HPDE6-E6E7 (cell line): Measurements from ENCODE around the gene UACA.
"Not testable (repeated sequence)": the region's sequence is repeated elsewhere in the genome, so short reads cannot be mapped to it uniquely, and the experiment has no call there.

ENCODE experiments used
- DNase-seq: peaks from one replicate; pipeline ENCODE4 v3.0.0; 2011; ENCODE audit warnings: missing footprints; ENCODE audit errors: extremely low spot score

The UACA gene

GRCh38 chr15:70669006-70669602 is 94.3 kb downstream of the UACA start:
- no peak for DNase-seq

- DNase-seq, result no peak
Observed at GRCh38 chr15:70665599-70665998, 97.8 kb downstream of the UACA start.

DNA sequence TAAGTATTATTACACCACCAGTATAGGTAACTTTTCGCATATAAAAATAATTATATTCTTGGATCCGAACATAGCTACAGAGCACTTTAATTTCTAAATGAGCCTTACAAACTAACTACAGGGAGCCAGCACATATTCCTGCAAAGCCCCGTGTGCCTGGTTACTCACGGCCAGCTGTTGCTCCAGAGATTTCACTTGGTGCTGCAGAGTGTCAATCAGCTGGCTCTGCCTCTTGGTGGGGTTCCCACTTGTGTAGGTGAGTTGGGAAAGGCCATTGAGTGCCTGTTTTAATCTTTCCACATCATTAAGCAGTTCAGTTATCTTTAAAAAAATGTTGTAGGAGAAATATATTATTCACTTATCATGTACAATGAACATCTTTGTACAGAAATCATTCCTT is 98.9 kb downstream of the UACA start:
- DNase-seq, result no peak

GRCh38 chr15:70663069-70663468 is 100.3 kb downstream of the UACA start:
- DNase-seq, result not testable (repeated sequence)

- no peak for DNase-seq
Observed at GRCh38 chr15:70659662-70660061, 103.7 kb downstream of the UACA start.

DNA sequence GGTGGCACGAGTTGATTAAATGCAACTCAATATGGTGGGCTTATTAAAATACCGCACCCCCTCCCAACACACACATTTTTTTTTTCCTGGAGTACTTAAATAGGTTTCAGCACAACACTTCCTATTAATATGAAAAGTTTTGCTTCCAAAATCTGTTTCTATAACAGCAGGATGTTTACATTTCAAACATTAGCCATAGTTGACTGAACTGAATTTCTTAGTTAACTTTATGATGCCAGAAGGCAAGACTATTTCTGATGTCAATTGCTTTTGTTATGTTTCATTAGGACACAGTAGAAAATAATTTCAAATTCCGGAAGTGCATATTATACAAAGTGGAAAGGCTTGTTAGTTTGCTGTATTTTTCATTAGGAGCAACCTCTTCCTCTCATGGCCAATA is 104.7 kb downstream of the UACA start:
- DNase-seq, result no peak

GRCh38 chr15:70653426-70653825 is 109.9 kb downstream of the UACA start:
- DNase-seq, result no peak

DNA sequence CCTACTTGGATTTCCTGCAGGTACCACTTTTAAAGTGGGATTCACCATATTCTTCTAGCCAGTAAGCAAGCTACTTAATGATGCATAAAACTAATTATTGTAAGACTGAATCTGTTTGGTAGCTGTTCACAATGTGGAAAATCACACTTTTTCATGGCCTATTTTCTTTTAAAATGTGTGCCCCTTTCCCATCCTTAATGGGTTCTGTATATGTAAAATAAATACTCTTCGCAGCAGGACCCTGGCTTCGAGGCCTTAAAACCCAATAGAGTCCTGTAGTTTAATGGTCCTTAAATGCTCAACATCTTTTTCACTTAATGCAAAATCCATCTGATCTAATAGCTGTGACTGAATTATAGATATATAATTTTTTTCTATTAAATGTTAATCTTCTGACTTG is 111.0 kb downstream of the UACA start:
- no peak for DNase-seq

DNA sequence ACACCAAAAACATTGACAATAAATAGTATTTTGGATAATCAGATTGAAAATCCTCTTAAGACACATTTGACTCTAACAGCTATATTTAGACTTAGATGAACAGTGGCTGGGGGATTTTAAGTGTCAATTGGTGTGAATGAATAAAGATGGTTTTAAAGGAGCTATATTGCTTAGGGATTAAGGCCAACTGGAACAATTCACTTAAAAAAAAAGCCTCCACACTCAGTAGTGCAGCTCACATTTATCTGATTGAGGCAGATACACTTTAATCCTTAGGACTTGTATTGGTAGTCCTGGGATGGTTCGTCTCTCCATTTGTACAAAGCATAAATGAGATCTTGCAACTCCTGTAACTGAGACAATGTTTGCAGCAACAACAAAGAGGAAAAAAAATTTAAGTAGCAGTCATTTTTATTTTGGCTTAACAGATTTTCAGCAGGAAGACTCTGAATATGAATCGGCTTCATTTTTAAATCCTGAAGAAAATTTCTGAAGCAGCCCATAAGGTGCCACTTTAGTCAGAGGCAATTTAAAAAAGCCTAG is 112.0 kb downstream of the UACA start:
- no peak for DNase-seq

GRCh38 chr15:70650567-70651302 is 112.6 kb downstream of the UACA start:
- DNase-seq, result peak; percentile 21

GRCh38 chr15:70647396-70647795 is 116.0 kb downstream of the UACA start:
- no peak for DNase-seq

- DNase-seq, result no peak
Observed at GRCh38 chr15:70646169-70646568, 117.2 kb downstream of the UACA start.

DNA sequence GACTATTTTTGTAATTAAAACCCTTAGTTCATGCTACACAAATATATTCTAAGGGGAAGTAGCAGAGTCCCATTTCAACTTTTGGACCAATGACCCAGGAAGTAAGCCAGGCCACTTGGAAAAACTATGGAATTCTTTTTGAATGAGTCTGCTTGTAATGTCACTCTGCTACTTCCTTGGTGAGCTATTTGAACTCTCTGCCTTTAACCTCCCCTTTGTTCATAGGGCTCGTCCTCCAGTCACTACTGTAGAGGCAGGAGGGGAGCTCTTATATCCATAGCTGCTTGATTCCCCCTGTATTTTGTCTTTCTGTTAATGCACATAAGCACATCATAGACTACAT is 119.6 kb downstream of the UACA start:
- no peak for DNase-seq

- DNase-seq, result no peak
Observed at GRCh38 chr15:70643106-70643782, 120.1 kb downstream of the UACA start.

GRCh38 chr15:70636540-70637165 is 126.7 kb downstream of the UACA start:
- DNase-seq, result no peak

DNA sequence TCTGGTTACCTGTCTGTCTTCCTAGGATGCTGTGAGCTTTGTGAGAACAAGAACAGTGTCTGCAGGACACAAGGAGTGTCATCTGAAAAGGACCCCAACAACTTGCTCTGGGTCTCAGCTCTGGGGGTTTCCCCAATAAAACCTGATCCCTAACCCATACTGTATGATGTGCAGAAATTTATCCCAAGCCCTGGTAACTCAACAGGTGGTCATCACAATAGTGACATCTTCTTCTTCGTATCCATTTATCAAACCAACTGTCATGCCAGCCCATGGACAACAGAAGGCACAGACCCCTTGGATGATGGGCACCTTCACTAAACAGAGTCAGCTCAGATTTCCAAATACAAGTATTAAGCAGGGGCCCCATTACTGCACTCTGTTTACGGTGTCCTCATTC is 127.5 kb downstream of the UACA start:
- no peak for DNase-seq

GRCh38 chr15:70633991-70634390 is 129.4 kb downstream of the UACA start:
- DNase-seq, result no peak

- no peak for DNase-seq
Observed at GRCh38 chr15:70633103-70633831, 130.1 kb downstream of the UACA start.

DNA sequence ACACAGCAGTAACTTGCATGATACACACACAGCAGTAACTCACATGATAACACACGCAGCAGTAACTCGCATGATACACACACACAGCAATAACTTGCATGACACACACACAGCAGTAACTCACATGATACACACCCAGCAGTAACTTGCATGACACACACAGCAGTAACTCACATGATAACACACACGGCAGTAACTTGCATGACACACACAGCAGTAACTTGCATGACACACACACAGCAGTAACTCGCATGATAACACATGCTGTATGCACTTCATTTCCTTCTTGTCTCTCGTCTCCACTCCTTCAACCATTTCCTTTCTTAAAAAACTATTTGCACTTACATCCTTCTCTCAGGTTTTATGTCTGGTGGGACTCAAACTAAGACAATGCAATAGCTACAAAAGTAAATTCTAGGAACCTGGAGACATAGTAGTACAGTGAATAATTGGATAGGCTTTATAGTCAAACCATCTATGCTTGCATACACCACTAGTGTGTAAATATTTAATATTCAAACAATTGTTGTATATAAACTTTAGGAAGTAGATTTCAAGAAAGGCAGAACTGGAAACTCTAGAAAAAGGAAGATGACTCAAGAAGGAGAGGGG is 130.8 kb downstream of the UACA start:
- no peak for DNase-seq

DNA sequence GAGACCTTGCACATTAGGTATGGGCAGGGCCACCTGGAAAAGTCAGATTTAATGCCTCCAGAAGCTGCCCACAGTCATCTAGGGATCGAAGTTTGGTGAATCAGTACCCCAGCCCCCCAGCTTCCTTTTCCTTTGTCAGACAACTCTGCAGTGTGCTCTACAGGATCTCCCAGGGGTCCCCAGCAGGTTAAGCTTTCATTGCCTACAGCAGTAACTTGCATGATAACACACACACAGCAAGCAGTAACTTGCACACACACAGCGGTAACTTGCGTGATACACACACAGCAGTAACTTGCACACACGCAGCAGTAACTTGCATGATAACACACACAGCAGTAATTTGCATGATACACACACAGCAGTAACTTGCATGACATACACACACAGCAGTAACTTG is 131.3 kb downstream of the UACA start:
- DNase-seq, result no peak

DNA sequence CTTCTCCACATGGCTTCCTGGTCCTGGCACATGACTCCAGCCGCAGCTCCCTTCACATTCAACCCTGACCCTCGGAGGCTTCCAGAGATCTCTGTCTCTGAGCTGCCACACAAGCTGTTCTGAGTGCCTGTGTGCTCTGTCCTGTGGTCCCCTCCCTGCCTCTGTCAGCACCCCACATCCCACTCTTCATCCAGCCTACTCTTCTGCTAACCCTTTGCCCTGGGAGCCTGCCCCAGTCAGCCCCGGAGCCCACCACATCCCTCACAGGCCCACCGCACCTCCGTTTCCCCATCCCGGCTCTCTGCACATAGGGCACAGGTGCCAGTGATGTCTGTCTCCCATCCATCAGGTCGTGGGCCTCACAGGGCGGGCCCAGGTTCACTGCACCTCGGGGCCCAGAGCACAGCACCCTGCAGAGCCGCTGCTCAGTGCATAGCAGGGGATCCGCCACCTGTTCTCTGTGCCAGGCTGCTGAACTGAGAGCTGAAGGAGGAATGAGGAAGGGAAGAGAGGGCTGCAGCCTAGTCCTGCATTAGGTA is 133.6 kb downstream of the UACA start:
- no peak for DNase-seq
